ENCODE results near the gene KBTBD13. TPM values are rescaled to one million over a fixed set of nuclear protein-coding genes. Genes with fewer than 3 reads are reported as not detected.
A peak's percentile ranks its signal among the peaks of the same experiment; 100 is the strongest.

The KBTBD13 gene
- not detected in 2 replicates for total RNA-seq

DNA sequence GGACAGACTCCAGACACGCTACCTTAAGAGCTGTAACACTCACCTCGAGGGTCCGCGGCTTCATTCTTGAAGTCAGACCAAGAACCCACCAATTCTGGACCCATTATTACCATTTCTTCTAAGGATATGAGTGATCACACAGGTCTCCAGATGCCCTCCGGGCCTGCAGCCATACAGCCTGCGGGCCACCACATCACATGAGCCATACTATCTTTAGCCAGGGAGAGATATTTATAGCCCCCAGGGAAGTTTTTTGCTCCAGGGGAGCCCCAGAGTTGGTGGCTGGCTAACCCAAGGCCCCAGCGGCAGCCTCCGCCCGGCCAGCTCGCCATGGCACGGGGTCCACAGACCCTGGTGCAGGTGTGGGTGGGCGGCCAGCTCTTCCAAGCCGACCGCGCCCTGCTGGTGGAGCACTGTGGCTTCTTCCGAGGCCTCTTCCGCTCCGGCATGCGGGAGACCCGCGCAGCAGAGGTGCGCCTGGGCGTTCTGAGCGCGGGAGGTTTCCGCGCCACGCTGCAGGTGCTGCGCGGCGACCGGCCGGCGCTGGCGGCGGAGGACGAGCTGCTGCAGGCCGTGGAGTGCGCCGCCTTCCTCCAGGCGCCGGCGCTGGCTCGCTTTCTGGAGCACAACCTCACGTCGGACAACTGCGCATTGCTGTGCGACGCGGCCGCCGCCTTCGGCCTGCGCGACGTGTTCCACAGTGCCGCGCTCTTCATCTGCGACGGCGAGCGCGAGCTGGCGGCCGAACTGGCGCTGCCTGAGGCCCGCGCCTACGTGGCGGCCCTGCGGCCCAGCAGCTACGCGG lies at the start of gene KBTBD13:
Gene KBTBD13, plus strand, starts transcription at position 261 of the 805 bp plus-strand sequence. Its CDS starts 70 bp downstream, at position 331.
- H3K27me3 Mint-ChIP-seq (ENCODE audit: insufficient read depth), result peaks cover 25% of the 10 kb centered on the region
- H3K4me1 Mint-ChIP-seq (ENCODE audit: low read depth), result peaks cover 5% of the 10 kb centered on the region
- H3K27ac Mint-ChIP-seq, result no peak within 1 kb of the TSS
- no peak within 1 kb of the TSS for H3K4me3 Mint-ChIP-seq
- intact Hi-C loops (cut with micrococcal nuclease), result no loop called here
- no peak for DNase-seq (ENCODE audit: low spot score)
- H3K9me3 Mint-ChIP-seq, result no peaks in the 10 kb centered on the region
- no peaks in the 10 kb centered on the region for H3K36me3 Mint-ChIP-seq (ENCODE audit: low read depth)

DNA sequence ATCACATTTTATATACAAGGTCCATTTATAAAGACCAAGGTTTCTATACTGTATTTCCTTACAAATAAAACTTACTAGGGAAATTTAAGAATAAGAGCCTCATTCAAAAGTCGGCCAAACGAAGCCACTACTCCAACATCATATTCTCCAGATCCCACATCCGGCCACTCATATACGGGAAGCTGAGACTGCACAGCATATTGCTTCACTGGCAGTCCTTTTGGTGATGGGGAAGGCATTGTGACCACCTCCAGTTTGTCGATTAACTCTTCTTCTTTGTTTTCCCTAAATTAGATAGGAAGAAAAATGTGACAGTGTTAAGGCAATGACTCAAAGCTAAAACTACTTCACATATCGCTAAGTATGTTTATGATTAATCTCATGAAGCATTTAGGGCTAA lies 49.8 kb upstream of the KBTBD13 start:
- Mint-ChIP-seq H3K4me1 (ENCODE audit: low read depth) (peaks cover 11% of the 10 kb centered on the region), H3K36me3 (ENCODE audit: low read depth) (peaks cover 16% of the 10 kb centered on the region), H3K4me3 (no peak overlapping the region), H3K27me3 (ENCODE audit: insufficient read depth) (peaks cover 10% of the 10 kb centered on the region), H3K27ac (no peak overlapping the region), H3K9me3 (no peaks in the 10 kb centered on the region)
- no peak for DNase-seq (ENCODE audit: low spot score)
- intact Hi-C loops (cut with micrococcal nuclease), result no loop called here

DNA sequence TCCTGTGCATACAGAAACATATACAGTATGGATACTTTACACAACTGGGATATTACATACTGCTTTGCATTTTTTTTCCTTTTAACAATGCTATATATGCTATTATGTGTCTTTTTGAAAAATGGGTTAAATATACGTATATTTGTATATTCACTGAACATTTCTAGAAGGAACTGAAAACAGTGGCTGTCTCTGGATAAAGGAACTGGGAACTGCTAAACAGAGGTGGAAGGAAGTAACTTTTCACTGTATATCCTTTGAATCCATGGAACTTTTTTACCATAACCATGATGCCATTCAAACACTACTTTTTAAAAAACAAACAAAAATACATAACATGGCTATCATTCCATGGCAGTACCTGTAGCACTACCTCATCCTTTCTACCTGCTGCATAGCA lies 49.0 kb upstream of the KBTBD13 start:
- Mint-ChIP-seq H3K4me3 (peak overlapping the region; percentile 89), H3K4me1 (ENCODE audit: low read depth) (peaks cover 11% of the 10 kb centered on the region), H3K9me3 (no peaks in the 10 kb centered on the region), H3K36me3 (ENCODE audit: low read depth) (peaks cover 16% of the 10 kb centered on the region), H3K27me3 (ENCODE audit: insufficient read depth) (peaks cover 16% of the 10 kb centered on the region), H3K27ac (no peak overlapping the region)
- no peak for DNase-seq (ENCODE audit: low spot score)
- intact Hi-C loops (cut with micrococcal nuclease), result no loop called here

DNA sequence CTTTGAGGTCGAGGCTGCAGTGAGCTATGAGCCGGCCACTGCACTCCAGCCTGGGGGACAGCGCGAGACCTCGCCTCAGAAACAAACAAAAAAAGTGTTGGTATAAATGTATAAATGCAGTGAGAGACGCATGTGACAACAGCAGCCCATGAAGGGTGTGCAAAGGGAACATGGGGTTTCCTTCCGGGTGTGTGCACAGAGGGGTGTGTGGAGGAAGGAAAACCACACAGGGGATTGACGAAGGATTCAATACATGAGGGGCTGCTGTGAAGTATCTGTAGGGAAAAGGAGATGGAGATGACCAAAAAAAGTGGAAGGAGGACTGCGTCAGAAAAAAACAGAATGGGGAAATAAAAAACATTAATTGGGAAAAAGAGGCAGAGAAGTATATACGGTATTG lies 48.2 kb upstream of the KBTBD13 start:
- H3K27me3 Mint-ChIP-seq (ENCODE audit: insufficient read depth), result peaks cover 16% of the 10 kb centered on the region
- H3K4me1 Mint-ChIP-seq (ENCODE audit: low read depth), result peaks cover 15% of the 10 kb centered on the region
- no peak for DNase-seq (ENCODE audit: low spot score)
- intact Hi-C loops (cut with micrococcal nuclease), result loop anchor here (1.0 to 2.0 kb wide), 3 partner anchors 20 to 104 kb away; partner anchors contain the start of gene PDCD7
- no peaks in the 10 kb centered on the region for H3K9me3 Mint-ChIP-seq
- peak overlapping the region; percentile 78 for H3K27ac Mint-ChIP-seq
- H3K4me3 Mint-ChIP-seq, result peak overlapping the region; percentile 89
- H3K36me3 Mint-ChIP-seq (ENCODE audit: low read depth), result peaks cover 14% of the 10 kb centered on the region

DNA sequence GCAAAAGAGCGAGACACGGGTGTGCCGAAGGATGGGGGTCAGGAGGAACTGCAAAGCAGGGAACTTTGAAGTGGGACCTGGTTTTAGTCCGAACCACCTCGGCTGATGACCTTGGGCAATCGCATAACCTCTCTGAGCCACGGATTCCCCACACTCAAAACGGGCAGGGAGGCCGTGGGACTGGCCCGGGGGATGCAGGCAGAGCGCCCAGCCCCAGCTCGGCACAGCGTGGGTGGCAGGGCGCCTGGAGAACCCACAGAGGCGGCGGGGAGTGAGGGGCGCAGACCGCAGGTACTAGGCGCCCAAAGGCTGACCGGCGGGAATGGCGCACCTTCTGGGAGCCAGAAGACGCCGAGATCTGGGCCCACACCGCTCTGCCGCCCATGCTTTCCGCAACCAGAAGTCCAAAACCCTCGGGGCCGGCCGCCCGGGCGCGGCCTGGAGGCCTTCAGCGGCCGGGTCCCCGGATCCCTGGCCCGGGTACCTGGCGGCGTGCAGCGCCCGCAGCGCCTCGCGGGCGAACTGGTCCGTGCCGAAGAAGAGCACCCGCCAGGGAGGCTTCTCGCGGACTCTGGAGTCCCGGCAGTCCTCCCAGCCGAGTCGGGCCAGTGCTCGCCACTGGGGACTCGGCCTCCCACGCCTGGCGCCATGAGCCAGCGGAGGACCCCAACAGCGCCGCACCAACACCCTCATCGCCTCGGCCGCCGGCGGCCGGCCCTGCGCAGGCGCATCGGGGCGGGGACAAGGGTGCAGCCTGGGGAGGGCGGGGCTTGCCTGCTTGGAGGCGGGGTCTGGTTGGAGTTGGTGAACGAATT lies 47.4 kb upstream of the KBTBD13 start, which contains the start of gene MTFMT:
Gene MTFMT, minus strand, starts transcription at position 719 of the 815 bp plus-strand sequence. Its CDS starts 26 bp downstream, at position 693.
- H3K9me3 Mint-ChIP-seq, result no peaks in the 10 kb centered on the region

GRCh38 chr15:65029736-65030208 lies 46.8 kb upstream of the KBTBD13 start:
- intact Hi-C loops (cut with micrococcal nuclease), result loop anchor here (2.0 to 5.0 kb wide), 4 partner anchors 19 to 358 kb away; partner anchors contain the start of genes CLPX and PDCD7
- Mint-ChIP-seq H3K27ac (peak overlapping the region; percentile 51), H3K36me3 (ENCODE audit: low read depth) (peaks cover 10% of the 10 kb centered on the region), H3K4me1 (ENCODE audit: low read depth) (peaks cover 25% of the 10 kb centered on the region), H3K4me3 (peak overlapping the region; percentile 76), H3K27me3 (ENCODE audit: insufficient read depth) (peaks cover 16% of the 10 kb centered on the region), H3K9me3 (no peaks in the 10 kb centered on the region)
- no peak for DNase-seq (ENCODE audit: low spot score)

More for the DNA sequence above, 47.4 kb upstream of the KBTBD13 start, which contains the start of gene MTFMT:
- Mint-ChIP-seq H3K27ac (peak within 1 kb of the TSS; percentile 78), H3K4me3 (peak within 1 kb of the TSS; percentile 89), H3K27me3 (ENCODE audit: insufficient read depth) (peaks cover 16% of the 10 kb centered on the region), H3K4me1 (ENCODE audit: low read depth) (peaks cover 23% of the 10 kb centered on the region), H3K36me3 (ENCODE audit: low read depth) (peaks cover 14% of the 10 kb centered on the region)
- DNase-seq (ENCODE audit: low spot score), result peak; percentile 83
- intact Hi-C loops (cut with micrococcal nuclease), result loop anchor here (1.0 to 2.0 kb wide), 3 partner anchors 20 to 104 kb away; partner anchors contain the start of gene PDCD7

GRCh38 chr15:65032801-65033537 lies 43.6 kb upstream of the KBTBD13 start:
- intact Hi-C loops (cut with micrococcal nuclease), result loop anchor here (1.0 to 5.0 kb wide), 6 partner anchors 45 to 354 kb away; partner anchors contain the start of genes CLPX, PARP16 and RNU5A-1

DNA sequence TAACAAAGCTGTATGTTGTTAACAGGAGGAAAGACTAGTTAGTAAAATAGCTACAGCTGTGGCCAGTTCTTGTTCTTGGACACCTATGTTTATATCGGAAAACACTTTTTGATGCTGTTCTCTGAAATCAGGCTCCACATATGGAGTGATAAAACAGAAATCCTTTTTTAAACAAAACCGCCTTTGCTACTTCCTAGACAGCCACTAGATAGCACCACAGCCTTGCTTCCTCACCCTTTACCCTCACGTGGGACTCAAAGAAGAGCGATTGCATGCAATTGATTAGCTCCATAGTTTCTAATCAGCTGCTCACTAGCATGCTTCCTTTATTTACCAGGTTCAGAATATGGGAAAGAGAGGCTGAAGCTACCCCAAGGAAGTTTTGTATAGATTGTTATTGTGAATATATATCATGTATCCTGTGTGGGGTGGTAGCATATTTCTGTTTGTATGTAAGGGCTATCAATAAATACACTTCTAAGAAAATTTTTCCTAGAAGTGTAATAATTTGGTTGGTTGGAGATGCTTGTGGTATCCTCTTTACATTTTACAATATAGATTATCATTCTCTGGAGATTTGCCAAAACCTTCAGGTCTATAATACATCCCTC lies 42.8 kb upstream of the KBTBD13 start:
- Mint-ChIP-seq H3K27me3 (ENCODE audit: insufficient read depth) (peaks cover 18% of the 10 kb centered on the region), H3K27ac (no peak overlapping the region), H3K4me1 (ENCODE audit: low read depth) (peaks cover 13% of the 10 kb centered on the region), H3K36me3 (ENCODE audit: low read depth) (no peaks in the 10 kb centered on the region), H3K9me3 (no peaks in the 10 kb centered on the region), H3K4me3 (no peak overlapping the region)
- intact Hi-C loops (cut with micrococcal nuclease), result loop anchor here (1.0 to 5.0 kb wide), 6 partner anchors 45 to 354 kb away; partner anchors contain the start of genes CLPX, PARP16 and RNU5A-1
- no peak for DNase-seq (ENCODE audit: low spot score)

More at GRCh38 chr15:65032801-65033537, 43.6 kb upstream of the KBTBD13 start:
- no peak for DNase-seq (ENCODE audit: low spot score)
- Mint-ChIP-seq H3K27me3 (ENCODE audit: insufficient read depth) (peaks cover 16% of the 10 kb centered on the region), H3K4me1 (ENCODE audit: low read depth) (peaks cover 20% of the 10 kb centered on the region), H3K9me3 (no peaks in the 10 kb centered on the region), H3K36me3 (ENCODE audit: low read depth) (no peaks in the 10 kb centered on the region), H3K4me3 (no peak overlapping the region), H3K27ac (no peak overlapping the region)

DNA sequence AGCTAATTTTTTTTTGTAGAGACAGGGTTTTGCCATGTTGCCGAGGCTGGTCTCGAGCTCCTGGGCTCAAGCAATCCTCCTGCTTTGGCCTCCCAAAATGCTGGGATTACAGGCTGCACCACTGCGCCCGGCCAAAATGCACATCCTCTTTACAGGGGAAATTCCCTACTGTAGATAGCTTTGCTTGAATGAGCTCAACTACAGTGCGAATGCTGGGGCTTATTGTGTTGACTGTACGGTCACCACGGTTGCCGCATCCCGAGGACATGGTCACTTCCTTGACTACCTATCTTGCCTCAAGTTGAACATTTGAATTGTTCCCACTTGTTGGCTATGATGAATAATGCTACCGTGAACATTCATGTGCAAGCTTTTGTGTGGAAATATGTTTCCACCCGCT lies 41.8 kb upstream of the KBTBD13 start:
- H3K9me3 Mint-ChIP-seq, result no peaks in the 10 kb centered on the region
- no peaks in the 10 kb centered on the region for H3K36me3 Mint-ChIP-seq (ENCODE audit: low read depth)
- intact Hi-C loops (cut with micrococcal nuclease), result loop anchor here (5.0 kb wide), 2 partner anchors 153 to 353 kb away; partner anchors contain the start of gene CLPX
- peaks cover 18% of the 10 kb centered on the region for H3K27me3 Mint-ChIP-seq (ENCODE audit: insufficient read depth)
- H3K4me3 Mint-ChIP-seq, result no peak overlapping the region
- DNase-seq (ENCODE audit: low spot score), result no peak
- H3K4me1 Mint-ChIP-seq (ENCODE audit: low read depth), result peaks cover 13% of the 10 kb centered on the region
- no peak overlapping the region for H3K27ac Mint-ChIP-seq

GRCh38 chr15:65037309-65037708 lies 39.2 kb upstream of the KBTBD13 start:
- Mint-ChIP-seq H3K4me3 (no peak overlapping the region), H3K27ac (no peak overlapping the region), H3K4me1 (ENCODE audit: low read depth) (peaks cover 13% of the 10 kb centered on the region), H3K9me3 (no peaks in the 10 kb centered on the region), H3K36me3 (ENCODE audit: low read depth) (no peaks in the 10 kb centered on the region), H3K27me3 (ENCODE audit: insufficient read depth) (peaks cover 5% of the 10 kb centered on the region)
- intact Hi-C loops (cut with micrococcal nuclease), result no loop called here
- DNase-seq (ENCODE audit: low spot score), result no peak

DNA sequence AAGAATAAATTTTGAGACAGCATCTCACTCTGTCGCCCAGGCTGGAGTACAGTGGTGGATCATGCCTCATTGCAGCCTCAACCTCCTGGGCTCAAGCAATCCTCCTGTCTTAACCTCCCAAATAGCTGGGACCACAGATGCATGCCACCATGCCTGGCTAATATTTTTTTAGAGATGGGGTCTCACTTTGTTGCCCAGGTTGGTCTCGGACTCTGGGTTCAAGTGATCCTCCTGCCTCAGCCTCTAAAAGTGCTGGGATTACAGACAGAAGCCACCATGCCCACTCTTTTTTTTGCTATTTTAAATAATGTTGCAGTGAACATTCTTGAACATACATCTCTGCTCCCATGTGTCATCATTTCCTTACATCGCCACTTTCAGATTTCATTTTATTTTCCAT lies 38.1 kb upstream of the KBTBD13 start:
- Mint-ChIP-seq H3K27me3 (ENCODE audit: insufficient read depth) (peaks cover 2% of the 10 kb centered on the region), H3K27ac (no peak overlapping the region), H3K36me3 (ENCODE audit: low read depth) (no peaks in the 10 kb centered on the region), H3K4me3 (no peak overlapping the region), H3K4me1 (ENCODE audit: low read depth) (peaks cover 9% of the 10 kb centered on the region), H3K9me3 (no peaks in the 10 kb centered on the region)
- DNase-seq (ENCODE audit: low spot score), result no peak
- intact Hi-C loops (cut with micrococcal nuclease), result no loop called here
